GM19035 (cell line): ENCODE measurements around the gene CDK14.

ENCODE experiments used
- ATAC-seq: cut with Tn5 transposase; IDR thresholded peaks from one replicate; pipeline ENCODE4 v1.9.1; 2021; ENCODE audit not compliant: unreplicated experiment

Gene CDK14

GRCh38 chr7:91082852-91083495 lies 486.9 kb downstream of the CDK14 start:
- ATAC-seq: no peak

GRCh38 chr7:91083855-91084644 lies 487.9 kb downstream of the CDK14 start:
- no peak for ATAC-seq

GRCh38 chr7:91085175-91085574 lies 489.1 kb downstream of the CDK14 start:
- ATAC-seq: no peak

GRCh38 chr7:91086200-91086599 lies 490.1 kb downstream of the CDK14 start:
- no peak for ATAC-seq

GRCh38 chr7:91088156-91088555 lies 492.0 kb downstream of the CDK14 start:
- ATAC-seq: no peak

GRCh38 chr7:91088691-91089090 lies 492.6 kb downstream of the CDK14 start:
- ATAC-seq: no peak

- no peak for ATAC-seq
These were observed 493.4 kb downstream of the CDK14 start for GRCh38 chr7:91089382-91089963.

- no peak for ATAC-seq
These were observed 494.6 kb downstream of the CDK14 start for GRCh38 chr7:91090684-91091083.

- ATAC-seq: no peak
These were observed 495.5 kb downstream of the CDK14 start for GRCh38 chr7:91091631-91092030.

- ATAC-seq: no peak
These were observed 497.1 kb downstream of the CDK14 start for GRCh38 chr7:91093181-91093580.

GRCh38 chr7:91098566-91098965 lies 502.4 kb downstream of the CDK14 start:
- ATAC-seq: no peak

- no peak for ATAC-seq
These were observed 507.2 kb downstream of the CDK14 start for GRCh38 chr7:91103363-91103762.

- no peak for ATAC-seq
These were observed 511.3 kb downstream of the CDK14 start for GRCh38 chr7:91107460-91107859.

GRCh38 chr7:91109200-91109599 lies 513.1 kb downstream of the CDK14 start:
- ATAC-seq: no peak

GRCh38 chr7:91112902-91113341 lies 516.8 kb downstream of the CDK14 start:
- no peak for ATAC-seq

GRCh38 chr7:91114232-91114631 lies 518.1 kb downstream of the CDK14 start:
- ATAC-seq: no peak

- no peak for ATAC-seq
These were observed 530.6 kb downstream of the CDK14 start for GRCh38 chr7:91126762-91127161.

GRCh38 chr7:91127325-91127724 lies 531.2 kb downstream of the CDK14 start:
- ATAC-seq: no peak

GRCh38 chr7:91127959-91128358 lies 531.8 kb downstream of the CDK14 start:
- ATAC-seq: no peak

GRCh38 chr7:91128683-91129348 lies 532.7 kb downstream of the CDK14 start:
- no peak for ATAC-seq

GRCh38 chr7:91135300-91135699 lies 539.2 kb downstream of the CDK14 start:
- no peak for ATAC-seq
